WTC11 (cell line): Measurements from ENCODE around the gene SORCS2. TPM values are rescaled to one million over a fixed set of nuclear protein-coding genes. Genes with fewer than 3 reads are reported as not detected.

Experiments used
- ATAC-seq: fragments of 200-7000 bp; cut with Tn5 transposase; 2 replicates; pipeline ENCODE4 v1.10.0; 2021; ENCODE audit warnings: mild to moderate bottlenecking, moderate library complexity
- CTCF ChIA-PET: fragments of 300-600 bp; sonication (Branson Sonifier 250); formaldehyde crosslinking; loops from one replicate; lab custom pipeline; 2021; ENCODE audit warnings: antibody characterized with exemption; lab: Charles Lee
- POLR2A ChIA-PET: fragments of 350-600 bp; sonication (Branson Sonifier 250); formaldehyde crosslinking; loops from one replicate; lab custom pipeline; 2021; ENCODE audit warnings: antibody characterized with exemption; lab: Charles Lee
- DNase-seq: peaks from one replicate; pipeline ENCODE4 v3.0.0; 2021; ENCODE audit warnings: low spot score
- H3K27ac Mint-ChIP-seq: 2 replicates; pipeline ENCODE4 v1.8.0; 2021; ENCODE audit warnings: mixed read lengths
- H3K27me3 Mint-ChIP-seq: 2 replicates; pipeline ENCODE4 v1.8.0; 2021; ENCODE audit warnings: low read depth, mild to moderate bottlenecking, moderate library complexity, mixed read lengths
- H3K36me3 Mint-ChIP-seq: 2 replicates; pipeline ENCODE4 v1.8.0; 2021; ENCODE audit warnings: mixed read lengths
- H3K4me1 Mint-ChIP-seq: 2 replicates; pipeline ENCODE4 v1.8.0; 2022; ENCODE audit warnings: mixed read lengths
- H3K4me3 Mint-ChIP-seq: 2 replicates; pipeline ENCODE4 v1.8.0; 2021; ENCODE audit warnings: mild to moderate bottlenecking, moderate library complexity, mixed read lengths
- H3K9me3 Mint-ChIP-seq: 2 replicates; pipeline ENCODE4 v1.8.0; 2021; ENCODE audit warnings: mixed read lengths
- CBFB ChIP-seq: sonication (generic); formaldehyde crosslinking; IDR thresholded peaks from 2 replicates; pipeline ENCODE4 v1.8.1; 2022; ENCODE audit warnings: mild to moderate bottlenecking, low read depth, missing genetic modification reagents
- CREB1 ChIP-seq: sonication (generic); formaldehyde crosslinking; IDR thresholded peaks from 2 replicates; pipeline ENCODE4 v1.8.0; 2023; ENCODE audit warnings: mild to moderate bottlenecking, missing genetic modification reagents
- CREM ChIP-seq: sonication (generic); formaldehyde crosslinking; IDR thresholded peaks from 2 replicates; pipeline ENCODE4 v1.8.1; 2022; ENCODE audit warnings: mild to moderate bottlenecking, missing genetic modification reagents, moderate library complexity
- E2F4 ChIP-seq: sonication (generic); formaldehyde crosslinking; IDR thresholded peaks from 2 replicates; pipeline ENCODE4 v1.8.1; 2022; ENCODE audit warnings: low read depth, mild to moderate bottlenecking, moderate library complexity, missing genetic modification reagents, borderline replicate concordance
- FOXJ3 ChIP-seq: sonication (generic); formaldehyde crosslinking; IDR thresholded peaks from 2 replicates; pipeline ENCODE4 v1.9.0; 2021; ENCODE audit warnings: missing genetic modification reagents, mild to moderate bottlenecking, borderline replicate concordance
- FOXP1 ChIP-seq: sonication (generic); formaldehyde crosslinking; IDR thresholded peaks from 2 replicates; pipeline ENCODE4 v1.8.0; 2022; ENCODE audit warnings: missing genetic modification reagents, mild to moderate bottlenecking, moderate library complexity, borderline replicate concordance
- GTF2I ChIP-seq: fragments of 250-450 bp; sonication (Bioruptor Pico); conservative IDR thresholded peaks from 2 replicates; pipeline ENCODE4 v1.4.0; 2021; ENCODE audit warnings: mild to moderate bottlenecking
- HMGA2 ChIP-seq: fragments of 250-450 bp; sonication (Bioruptor Pico); IDR thresholded peaks from 2 replicates; pipeline ENCODE4 v1.4.0; 2021; ENCODE audit warnings: mild to moderate bottlenecking, moderate library complexity
- IRF1 ChIP-seq: sonication (generic); formaldehyde crosslinking; IDR thresholded peaks from 2 replicates; pipeline ENCODE4 v1.8.0; 2023; ENCODE audit warnings: missing genetic modification reagents
- NFATC4 ChIP-seq: fragments of 250-450 bp; sonication (Bioruptor Pico); IDR thresholded peaks from 2 replicates; pipeline ENCODE4 v1.9.0; 2021; ENCODE audit warnings: mild to moderate bottlenecking
- NFYB ChIP-seq: sonication (generic); formaldehyde crosslinking; conservative IDR thresholded peaks from 2 replicates; pipeline ENCODE4 v1.8.0; 2022; ENCODE audit warnings: low read depth, missing genetic modification reagents
- NR1H2 ChIP-seq: sonication (generic); formaldehyde crosslinking; IDR thresholded peaks from 2 replicates; pipeline ENCODE4 v1.9.0; 2021; ENCODE audit warnings: mild to moderate bottlenecking, moderate library complexity, missing genetic modification reagents
- NR2C2 ChIP-seq: sonication (generic); formaldehyde crosslinking; IDR thresholded peaks from 2 replicates; pipeline ENCODE4 v1.8.0; 2022; ENCODE audit warnings: mild to moderate bottlenecking, missing genetic modification reagents
- RORB ChIP-seq: fragments of 250-450 bp; sonication (Bioruptor Pico); IDR thresholded peaks from 2 replicates; pipeline ENCODE4 v1.9.0; 2021; ENCODE audit warnings: mild to moderate bottlenecking
- SOX15 ChIP-seq: fragments of 250-450 bp; sonication (Bioruptor Pico); IDR thresholded peaks from 2 replicates; pipeline ENCODE4 v1.9.0; 2021; ENCODE audit warnings: mild to moderate bottlenecking
- SP1 ChIP-seq: sonication (generic); formaldehyde crosslinking; conservative IDR thresholded peaks from 2 replicates; pipeline ENCODE4 v1.8.1; 2022; ENCODE audit warnings: missing genetic modification reagents
- TCF7 ChIP-seq: sonication (generic); formaldehyde crosslinking; IDR thresholded peaks from 2 replicates; pipeline ENCODE4 v1.8.0; 2022; ENCODE audit warnings: mild to moderate bottlenecking, low read depth, missing genetic modification reagents, moderate library complexity
- USF2 ChIP-seq: sonication (generic); formaldehyde crosslinking; IDR thresholded peaks from 2 replicates; pipeline ENCODE4 v1.8.1; 2023; ENCODE audit warnings: mild to moderate bottlenecking, missing genetic modification reagents, moderate library complexity
- ZNF121 ChIP-seq: sonication (generic); formaldehyde crosslinking; IDR thresholded peaks from 2 replicates; pipeline ENCODE4 v1.8.0; 2023; ENCODE audit warnings: missing genetic modification reagents
- ZNF138 ChIP-seq: sonication (generic); formaldehyde crosslinking; conservative IDR thresholded peaks from 2 replicates; pipeline ENCODE4 v1.8.1; 2022; ENCODE audit warnings: mild to moderate bottlenecking, moderate library complexity, missing genetic modification reagents
- ZNF263 ChIP-seq: sonication (generic); formaldehyde crosslinking; IDR thresholded peaks from 2 replicates; pipeline ENCODE4 v1.8.1; 2022; ENCODE audit warnings: low read depth, mild to moderate bottlenecking, moderate library complexity, missing genetic modification reagents
- ZNF532 ChIP-seq: fragments of 250-450 bp; sonication (Bioruptor Pico); IDR thresholded peaks from 2 replicates; pipeline ENCODE4 v1.9.0; 2021; ENCODE audit warnings: mild to moderate bottlenecking, borderline replicate concordance
- ZSCAN18 ChIP-seq: fragments of 250-450 bp; sonication (Bioruptor Pico); IDR thresholded peaks from 2 replicates; pipeline ENCODE4 v2.1.2; 2022; ENCODE audit warnings: mild to moderate bottlenecking, moderate library complexity
- total RNA-seq: library from RNA; stranded (reverse); gene quantifications from 3 replicates; pipeline ENCODE4 v1.2.3, GENCODE V29; 2021

SORCS2 gene
- total RNA-seq, 1 experiment from 2014 or later = 6.6 TPM

- Mint-ChIP-seq H3K27me3 (no peaks in the 10 kb centered on the region), H3K4me3 (no peak overlapping the region), H3K4me1 (peaks cover 13% of the 10 kb centered on the region), H3K9me3 (no peaks in the 10 kb centered on the region), H3K36me3 (no peaks in the 10 kb centered on the region), H3K27ac (no peak overlapping the region)
- ATAC-seq (peak; percentile 53), DNase-seq (no peak)
- ChIA-PET POLR2A (no interaction called here), CTCF (interaction anchor here (0.8 to 2.0 kb wide), 3 partner anchors 55 to 188 kb away, joined by 3 to 5 read pairs (median 3); no protein-coding TSS in a partner anchor)
- TF ChIP-seq NFYB (CRISPR knock-in tag) = no peak
- peak; percentile 47; the same call in 1 of the 2 replicates for TF ChIP-seq ZNF263 (CRISPR knock-in tag)
Measured at GRCh38 chr4:7516773-7517144, 324.4 kb downstream of the SORCS2 start.

- ChIA-PET POLR2A (no interaction called here), CTCF (interaction anchor here (1.2 to 2.0 kb wide), 2 partner anchors 132 to 183 kb away, joined by 3 to 11 read pairs; no protein-coding TSS in a partner anchor)
- H3K27me3 Mint-ChIP-seq = no peaks in the 10 kb centered on the region
- H3K27ac Mint-ChIP-seq = no peak overlapping the region
- ATAC-seq = no peak
- no peak overlapping the region for H3K4me3 Mint-ChIP-seq
- no peaks in the 10 kb centered on the region for H3K9me3 Mint-ChIP-seq
- no peaks in the 10 kb centered on the region for H3K36me3 Mint-ChIP-seq
- no peak for DNase-seq
- peaks cover 9% of the 10 kb centered on the region for H3K4me1 Mint-ChIP-seq
- TF ChIP-seq HMGA2 (CRISPR knock-in tag) (no peak), ZNF121 (CRISPR knock-in tag) (no peak), USF2 (no peak), NFYB (CRISPR knock-in tag) (no peak), SOX15 (CRISPR knock-in tag) (no peak), GTF2I (CRISPR knock-in tag) (no peak), ZNF532 (CRISPR knock-in tag) (no peak), ZNF138 (CRISPR knock-in tag) (no peak)
Measured at GRCh38 chr4:7518871-7519637, 326.7 kb downstream of the SORCS2 start.

GRCh38 chr4:7519638-7520376, 327.5 kb downstream of the SORCS2 start:
- no peak overlapping the region for H3K27ac Mint-ChIP-seq
- ChIA-PET CTCF (interaction anchor here (1.2 to 2.0 kb wide), 2 partner anchors 131 to 184 kb away, joined by 3 to 11 read pairs; no protein-coding TSS in a partner anchor), POLR2A (no interaction called here)
- no peak for TF ChIP-seq FOXJ3 (CRISPR knock-in tag)
- no peak for TF ChIP-seq CBFB (CRISPR knock-in tag)
- no peak for TF ChIP-seq ZNF138 (CRISPR knock-in tag)
- TF ChIP-seq IRF1 (CRISPR knock-in tag) = no peak
- no peak for TF ChIP-seq E2F4 (CRISPR knock-in tag)
- TF ChIP-seq TCF7 (CRISPR knock-in tag) = no peak
- TF ChIP-seq NR2C2 (CRISPR knock-in tag) = no peak
- no peak for TF ChIP-seq ZSCAN18 (CRISPR knock-in tag)
- TF ChIP-seq CREM (CRISPR knock-in tag) = no peak
- no peak for TF ChIP-seq SP1 (CRISPR knock-in tag)
- no peak for TF ChIP-seq RORB (CRISPR knock-in tag)
- TF ChIP-seq NR1H2 (CRISPR knock-in tag) = no peak
- no peak for TF ChIP-seq CREB1 (CRISPR knock-in tag)
- TF ChIP-seq FOXP1 (CRISPR knock-in tag) = no peak
- no peak for TF ChIP-seq NFATC4 (CRISPR knock-in tag)

More at GRCh38 chr4:7519638-7520376, 327.5 kb downstream of the SORCS2 start:
- Mint-ChIP-seq H3K27me3 (no peaks in the 10 kb centered on the region), H3K4me3 (no peak overlapping the region), H3K36me3 (no peaks in the 10 kb centered on the region), H3K4me1 (peaks cover 9% of the 10 kb centered on the region), H3K9me3 (no peaks in the 10 kb centered on the region)
- no peak for ATAC-seq
- DNase-seq = no peak
